Ovary (tissue), 10 donors: ENCODE results near the gene DNAJC6. TPM values are rescaled to one million over a fixed set of nuclear protein-coding genes. Genes with fewer than 3 reads are reported as not detected.

Source experiments
- DNase-seq, 5 donors: peaks; one replicate each; pipeline ENCODE4 v3.0.0-alpha.2; 2019 to 2020
- H3K27ac ChIP-seq, 2 donors: fragments of 200-600 bp; one replicate each; pipeline versions ENCODE4 v1.5.1 to v1.8.0; 2019 to 2022
- H3K27me3 ChIP-seq: fragments of 200-600 bp; one replicate; pipeline ENCODE4 v1.8.0; 2022
- H3K36me3 ChIP-seq: fragments of 200-600 bp; sonication (generic); one replicate; pipeline ENCODE4 v1.5.1; 2019
- H3K4me1 ChIP-seq: one replicate; pipeline ENCODE4 v1.8.1; 2013; ENCODE audit warnings: mild to moderate bottlenecking, moderate library complexity; ENCODE audit not compliant: insufficient read depth
- H3K4me3 ChIP-seq: fragments of 200-600 bp; sonication (generic); one replicate; pipeline ENCODE4 v1.5.1; 2017
- H3K9me3 ChIP-seq, 2 donors: fragments of 200-600 bp in 1 of 2; sonication (generic) in 1 of 2; one replicate each; pipeline versions ENCODE4 v1.5.1 to v1.8.1; 2013 to 2019; ENCODE audit warnings: mild to moderate bottlenecking in 1 of 2, moderate library complexity in 1 of 2
- EP300 ChIP-seq: sonication (generic); formaldehyde crosslinking; IDR thresholded peaks from one replicate; pipeline ENCODE4 v1.6.1; 2017; ENCODE audit warnings: antibody characterized with exemption
- POLR2A ChIP-seq: fragments of 450-650 bp; IDR thresholded peaks from one replicate; pipeline ENCODE4 v1.6.1; 2017; ENCODE audit warnings: antibody characterized with exemption, mild to moderate bottlenecking, moderate library complexity
- WGBS, 3 donors: extraction: QIAGEN DNeasy Blood & Tissue Kit in 1 of 3; methylation state at CpG; one replicate each; pipeline versions ENCODE4 v1.1.5 to v1.1.7; 2013 to 2017; 5-methylcytosine and 5-hydroxymethylcytosine counted together
- intact Hi-C, 4 donors: fragments of 100-400 bp; cut with DNase I; formaldehyde crosslinking; loops; one replicate each; pipeline versions ENCODE4 v1.11.0 to v1.15.1; 2022 to 2023
- long read RNA-seq, 3 donors: library from polyadenylated mRNA in 2 of 3; unstranded in 2 of 3; transcript quantifications; one replicate each; pipeline ENCODE4 v2.0.0 and lab custom pipeline, GENCODE V29; 2021 to 2026
- polyA plus RNA-seq, 2 donors: library from polyadenylated mRNA; stranded (reverse); fragments of 200-250 nt in 1 of 2; fragments of 350-450 nt in 1 of 2; fragmentation: Illumina TruSeq in 1 of 2; extraction: RNeasy Lipid Tissue Mini Kit (QIAGEN cat#74804) in 1 of 2; gene quantifications; one replicate each; pipeline ENCODE4 v1.2.3, GENCODE V29; 2013 to 2014
- total RNA-seq, 7 donors: library from RNA; depleted of rRNA in 2 of 7; stranded (reverse); fragments of >200 nt in 2 of 7; fragmentation: NEBNext Ultra II Directional in 3 of 7; extraction: Animal tissue kit (Norgen Biotek cat#: 25700) in 3 of 7; gene quantifications; one replicate each; pipeline versions ENCODE4 v1.1.0 to v1.2.4, GENCODE V29; 2016 to 2023
- TF ChIP-seq, protein P1 (sequence below), 3 donors: fragments of 450-650 bp in 2 of 3; fragments of 200-600 bp in 1 of 3; IDR thresholded peaks; one replicate each; pipeline versions ENCODE4 v1.5.1 to v1.8.0; 2016 to 2022; ENCODE audit warnings: antibody characterized with exemption in 3 of 3, mild to moderate bottlenecking in 1 of 3
- donor health status: DM: no; HTN: no; CAD: no; lungs with moderate emphysema.
- donor health status: DM: no; HTN: no; CAD: no.
- donor health status: Bipolar disorder and iron deficiency.
- donor health status: DM: yes; HTN: yes; CAD: no.
- donor health status: DM: no; HTN: no; CAD: no.
- donor health status: DM: yes; HTN: yes; CAD: no.

The DNAJC6 gene
- total RNA-seq (1 to 10 TPM in 6 of 7 donors, under 1 TPM in 1; 0.83 to 2.4 (median 1.5) TPM), polyA plus RNA-seq (1 to 10 TPM in 1 of 2 donors, under 1 TPM in 1; 0.48 to 2.7 TPM)
- long read RNA-seq, donor 1 = 0 reads
- long read RNA-seq, donor 2, partial matches to known transcripts = 0 of 1 reads
- long read RNA-seq, donor 2, other reads (novel, unspliced or antisense) = 0 of 1 reads
- long read RNA-seq, donor 3, full-length matches to known transcripts = 1 of 4 reads
- long read RNA-seq, donor 3, partial matches to known transcripts = 3 of 4 reads
- long read RNA-seq, donor 3, other reads (novel, unspliced or antisense) = 0 of 4 reads

GRCh38 chr1:65309304-65310077, at the start of gene DNAJC6:
Gene DNAJC6 (plus strand): TSS chr1:65309543. CDS start chr1:65309746, 203 bp downstream.
- Histone ChIP-seq H3K4me1 (peaks cover 2% of the 10 kb centered on the region), H3K9me3 (no peaks in the 10 kb centered on the region), H3K36me3 (no peaks in the 10 kb centered on the region), H3K4me3 (peak within 1 kb of the TSS; percentile 19), H3K27ac (no peak within 1 kb of the TSS), H3K27me3 (no peaks in the 10 kb centered on the region)
- 1% methylated on average over 61 to 75 of the region's 75 CpGs for WGBS, 3 donors
- intact Hi-C loops = no loop called here
- TF ChIP-seq EP300 (no peak), POLR2A (no peak)
- TF ChIP-seq, protein P1, sequence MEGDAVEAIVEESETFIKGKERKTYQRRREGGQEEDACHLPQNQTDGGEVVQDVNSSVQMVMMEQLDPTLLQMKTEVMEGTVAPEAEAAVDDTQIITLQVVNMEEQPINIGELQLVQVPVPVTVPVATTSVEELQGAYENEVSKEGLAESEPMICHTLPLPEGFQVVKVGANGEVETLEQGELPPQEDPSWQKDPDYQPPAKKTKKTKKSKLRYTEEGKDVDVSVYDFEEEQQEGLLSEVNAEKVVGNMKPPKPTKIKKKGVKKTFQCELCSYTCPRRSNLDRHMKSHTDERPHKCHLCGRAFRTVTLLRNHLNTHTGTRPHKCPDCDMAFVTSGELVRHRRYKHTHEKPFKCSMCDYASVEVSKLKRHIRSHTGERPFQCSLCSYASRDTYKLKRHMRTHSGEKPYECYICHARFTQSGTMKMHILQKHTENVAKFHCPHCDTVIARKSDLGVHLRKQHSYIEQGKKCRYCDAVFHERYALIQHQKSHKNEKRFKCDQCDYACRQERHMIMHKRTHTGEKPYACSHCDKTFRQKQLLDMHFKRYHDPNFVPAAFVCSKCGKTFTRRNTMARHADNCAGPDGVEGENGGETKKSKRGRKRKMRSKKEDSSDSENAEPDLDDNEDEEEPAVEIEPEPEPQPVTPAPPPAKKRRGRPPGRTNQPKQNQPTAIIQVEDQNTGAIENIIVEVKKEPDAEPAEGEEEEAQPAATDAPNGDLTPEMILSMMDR (IDR thresholded peaks at IDR 0.05) = no peak
- DNase-seq = peak; percentile 50 to 83 (median 71)

DNA sequence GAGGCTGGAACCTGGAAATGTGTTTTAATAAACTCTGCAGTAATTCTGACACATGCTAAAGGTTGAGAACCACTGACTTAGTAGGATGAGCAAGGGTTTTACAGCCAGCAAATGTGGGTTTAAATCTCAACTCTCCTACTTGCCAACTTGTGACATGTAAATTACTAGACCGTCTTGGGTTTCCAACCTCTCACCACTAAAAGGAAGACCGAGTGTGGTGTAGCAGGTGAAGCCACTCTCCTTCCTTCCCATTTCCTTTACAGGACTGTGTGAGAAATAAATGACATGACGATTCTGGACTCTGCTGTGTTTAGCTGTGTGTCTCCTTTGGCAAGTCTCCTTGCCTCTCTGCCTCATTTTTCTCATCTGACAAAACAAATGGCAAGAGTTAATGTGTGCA, 49.5 kb upstream of the DNAJC6 start:
- no peak for DNase-seq
- Histone ChIP-seq H3K4me3 (no peak overlapping the region), H3K27ac (no peak overlapping the region), H3K9me3 (no peaks in the 10 kb centered on the region), H3K4me1 (peaks cover under 1% of the 10 kb centered on the region), H3K27me3 (no peaks in the 10 kb centered on the region), H3K36me3 (no peaks in the 10 kb centered on the region)
- no peak for TF ChIP-seq EP300
- TF ChIP-seq, protein P1 (IDR thresholded peaks at IDR 0.05) = no peak
- no peak for TF ChIP-seq POLR2A
- intact Hi-C loops = loop anchor here in 2 of 4 donors (10.0 kb wide), 2 partner anchors 155 to 165 kb away; partner anchors contain the start of genes LEPR (in 1 of the 2) and LEPROT (in 1 of the 2)
- 59 to 78% (median 67%) methylated on average over 3 of the region's 3 CpGs for WGBS, 3 donors

DNA sequence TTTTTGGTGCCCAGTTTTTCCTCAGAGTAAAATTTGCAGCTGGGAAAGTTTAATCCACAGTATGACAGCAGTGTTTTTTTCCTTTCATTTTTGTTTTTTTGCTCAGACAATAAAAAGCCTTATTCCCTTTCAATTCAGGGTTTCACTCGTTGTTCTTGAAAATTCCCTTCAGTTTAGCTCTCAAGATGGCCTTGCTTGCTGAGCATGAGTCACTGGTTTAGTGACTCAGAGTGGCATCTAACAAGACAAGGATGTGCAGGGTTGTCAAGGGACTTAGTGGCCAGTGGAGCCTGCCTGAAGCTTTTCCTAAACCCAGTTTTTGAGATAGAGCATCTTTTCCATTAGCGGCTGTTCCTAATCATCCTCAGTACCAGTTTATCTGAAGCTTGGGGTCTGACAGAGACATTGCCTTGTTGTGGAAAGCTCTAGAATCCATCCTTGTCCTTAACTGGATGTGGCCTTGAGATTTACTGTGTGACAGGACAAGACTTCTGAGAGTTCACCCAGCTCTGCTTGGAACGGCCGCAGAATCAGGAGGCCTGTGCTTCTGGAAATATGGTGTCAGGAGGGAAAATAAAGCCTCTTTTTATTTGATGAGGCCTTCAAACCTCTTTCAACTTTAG, 48.4 kb upstream of the DNAJC6 start:
- Histone ChIP-seq H3K27ac (no peak overlapping the region), H3K9me3 (no peaks in the 10 kb centered on the region), H3K4me3 (no peak overlapping the region), H3K27me3 (no peaks in the 10 kb centered on the region), H3K4me1 (peaks cover 2% of the 10 kb centered on the region), H3K36me3 (no peaks in the 10 kb centered on the region)
- no peak for DNase-seq
- intact Hi-C loops = no loop called here
- WGBS, 3 donors = 67 to 70% (median 68%) methylated on average over 4 of the region's 4 CpGs
- no peak for TF ChIP-seq POLR2A
- TF ChIP-seq, protein P1 (IDR thresholded peaks at IDR 0.05) = no peak
- TF ChIP-seq EP300 = no peak

- H3K9me3 ChIP-seq = no peaks in the 10 kb centered on the region
- TF ChIP-seq EP300 = no peak
- no peak for TF ChIP-seq POLR2A
- TF ChIP-seq, protein P1 (IDR thresholded peaks at IDR 0.05) = no peak
- H3K4me3 ChIP-seq = no peak overlapping the region
- H3K4me1 ChIP-seq = peaks cover 3% of the 10 kb centered on the region
- no peak for DNase-seq
- WGBS, 3 donors = 82 to 87% (median 87%) methylated on average over 1 of the region's 1 CpG
- H3K36me3 ChIP-seq = no peaks in the 10 kb centered on the region
- intact Hi-C loops = no loop called here
- no peak overlapping the region for H3K27ac ChIP-seq
- H3K27me3 ChIP-seq = no peaks in the 10 kb centered on the region
Measured at GRCh38 chr1:65263286-65263685, 46.1 kb upstream of the DNAJC6 start.
